HG03097 (cell line): ENCODE data around the gene NUP153.
A peak's percentile ranks its signal among the peaks of the same experiment; 100 is the strongest.
"Not testable (repeated sequence)": the region's sequence is repeated elsewhere in the genome, so short reads cannot be mapped to it uniquely, and the experiment has no call there.

ENCODE experiments used
- ATAC-seq: cut with Tn5 transposase; IDR thresholded peaks from one replicate; pipeline ENCODE4 v1.9.1; 2021; ENCODE audit not compliant: unreplicated experiment, low FRiP score

NUP153 gene

GRCh38 chr6:17706580-17707370, at the start of gene NUP153:
TSS of gene NUP153 (minus strand) at chr6:17706925. CDS start at chr6:17706387, 538 bp downstream.
- ATAC-seq: peak; percentile 62

GRCh38 chr6:17754254-17754653, 47.5 kb upstream of the NUP153 start:
- no peak for ATAC-seq

GRCh38 chr6:17745324-17745723, 38.6 kb upstream of the NUP153 start:
- not testable (repeated sequence) for ATAC-seq

- ATAC-seq: not testable (repeated sequence)
These were observed 38.1 kb upstream of the NUP153 start for GRCh38 chr6:17744757-17745308.

- ATAC-seq: no peak
These were observed 37.5 kb upstream of the NUP153 start for GRCh38 chr6:17744019-17744756.

GRCh38 chr6:17741507-17741906, 34.8 kb upstream of the NUP153 start:
- no peak for ATAC-seq

- ATAC-seq: no peak
These were observed 34.0 kb upstream of the NUP153 start for GRCh38 chr6:17740559-17741220.

- no peak for ATAC-seq
These were observed 31.1 kb upstream of the NUP153 start for GRCh38 chr6:17737704-17738252.

GRCh38 chr6:17735311-17735710, 28.6 kb upstream of the NUP153 start:
- ATAC-seq: not testable (repeated sequence)

GRCh38 chr6:17730078-17730704, 23.5 kb upstream of the NUP153 start:
- no peak for ATAC-seq

- ATAC-seq: no peak
These were observed 22.7 kb upstream of the NUP153 start for GRCh38 chr6:17729223-17730077.

- ATAC-seq: no peak
These were observed 22.0 kb upstream of the NUP153 start for GRCh38 chr6:17728551-17729222.

- no peak for ATAC-seq
These were observed 18.4 kb upstream of the NUP153 start for GRCh38 chr6:17725083-17725482.

- ATAC-seq: no peak
These were observed 17.6 kb upstream of the NUP153 start for GRCh38 chr6:17724341-17724740.

- ATAC-seq: no peak
These were observed 14.9 kb upstream of the NUP153 start for GRCh38 chr6:17721671-17722070.

- ATAC-seq: no peak
These were observed 12.8 kb upstream of the NUP153 start for GRCh38 chr6:17719323-17720041.

GRCh38 chr6:17716221-17716620, 9.5 kb upstream of the NUP153 start:
- no peak for ATAC-seq
